GM18858 (cell line): Measurements from ENCODE around the gene RPS6KB2.
"Not testable (repeated sequence)": the region's sequence is repeated elsewhere in the genome, so short reads cannot be mapped to it uniquely, and the experiment has no call there.

Experiments used
- ATAC-seq: cut with Tn5 transposase; IDR thresholded peaks from one replicate; pipeline ENCODE4 v1.9.1; 2021; ENCODE audit not compliant: unreplicated experiment

RPS6KB2 gene

GRCh38 chr11:67465189-67465510, 36.9 kb downstream of the RPS6KB2 start:
- ATAC-seq = no peak

DNA sequence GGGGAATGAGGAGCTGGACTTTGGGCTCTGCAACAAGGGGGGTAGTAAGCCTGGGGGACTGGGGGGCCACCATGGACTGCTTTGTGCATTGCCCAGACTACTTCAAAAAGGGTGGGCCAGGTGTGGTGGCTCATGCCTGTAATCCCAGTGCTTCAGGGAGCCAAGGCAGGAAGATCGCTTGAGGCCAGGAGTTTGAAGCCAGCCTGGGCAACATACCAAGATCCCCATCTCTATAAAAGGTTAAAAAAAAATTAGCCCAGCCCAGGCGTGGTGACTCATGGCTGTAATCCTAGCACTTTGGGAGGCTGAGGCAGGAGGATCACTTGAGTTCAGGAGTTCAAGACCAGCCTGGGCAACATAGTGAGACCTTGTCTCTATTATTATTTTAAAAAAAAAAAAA, 37.2 kb downstream of the RPS6KB2 start:
- ATAC-seq = not testable (repeated sequence)

- ATAC-seq = no peak
Measured at GRCh38 chr11:67466367-67466766, 38.1 kb downstream of the RPS6KB2 start.

GRCh38 chr11:67466962-67467771, 38.9 kb downstream of the RPS6KB2 start:
- ATAC-seq = no peak

DNA sequence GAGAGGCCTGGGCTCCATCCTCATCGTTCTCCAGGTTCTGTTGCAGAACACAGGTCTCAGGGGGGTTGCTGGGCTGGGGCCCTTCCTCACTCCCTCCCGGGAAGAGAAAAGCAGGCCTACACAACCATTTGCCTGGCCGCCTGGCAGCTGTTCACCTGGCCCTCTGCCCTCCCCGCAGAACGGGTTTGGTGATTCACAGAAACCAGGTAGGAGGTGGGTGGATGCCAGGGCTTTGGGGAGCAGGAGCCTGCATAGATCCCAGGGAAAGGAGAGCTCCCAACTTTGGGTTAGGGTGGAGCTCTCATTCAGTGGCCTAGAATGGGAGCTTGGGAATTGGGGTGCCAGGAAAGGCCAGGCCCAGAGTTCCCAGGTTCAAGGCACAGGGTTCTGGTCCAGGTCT, 39.8 kb downstream of the RPS6KB2 start:
- no peak for ATAC-seq

- ATAC-seq = no peak
Measured at GRCh38 chr11:67468456-67468758, 40.1 kb downstream of the RPS6KB2 start.

DNA sequence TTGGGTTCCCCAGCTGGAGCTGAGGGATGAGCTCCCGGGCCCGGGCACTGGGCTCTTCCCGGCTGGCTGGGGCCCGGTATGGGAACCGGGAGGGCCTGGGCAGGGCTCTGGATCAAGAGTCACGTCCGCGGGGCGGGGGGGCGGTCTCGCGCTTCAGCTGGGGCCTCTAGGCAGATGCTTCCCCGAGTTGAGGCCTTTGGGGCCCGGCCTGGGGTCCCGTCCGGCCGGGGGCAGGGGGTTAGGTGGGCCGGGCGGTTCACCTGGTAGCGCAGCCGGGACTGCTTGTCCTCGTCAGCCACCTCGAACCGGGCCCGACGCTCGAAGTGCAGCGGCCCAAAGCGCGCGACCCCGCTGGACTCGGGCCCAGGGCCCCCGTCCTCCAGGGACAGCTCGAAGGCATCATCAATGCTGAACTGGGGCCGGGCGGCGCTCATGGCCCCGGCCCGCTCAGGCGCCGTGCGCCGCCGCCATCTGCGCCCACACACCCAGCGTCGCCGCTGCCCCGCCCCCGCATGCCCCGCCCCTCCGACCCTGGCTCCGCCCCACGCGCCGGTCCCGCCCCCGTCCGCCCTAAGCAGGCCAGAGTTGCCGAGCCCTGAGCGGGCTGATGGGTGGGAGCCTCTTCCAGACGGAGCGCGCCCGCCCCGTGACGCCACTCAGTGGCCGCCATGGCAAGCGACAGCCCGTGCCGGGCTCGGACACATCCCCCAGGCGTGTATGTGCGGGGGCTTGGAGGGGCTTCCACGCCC, 40.6 kb downstream of the RPS6KB2 start, which contains the start of gene TMEM134:
Gene TMEM134, minus strand, starts transcription at position 493 of the 749 bp plus-strand sequence. Its CDS starts 59 bp downstream, at position 434.
- ATAC-seq = peak; percentile 39

DNA sequence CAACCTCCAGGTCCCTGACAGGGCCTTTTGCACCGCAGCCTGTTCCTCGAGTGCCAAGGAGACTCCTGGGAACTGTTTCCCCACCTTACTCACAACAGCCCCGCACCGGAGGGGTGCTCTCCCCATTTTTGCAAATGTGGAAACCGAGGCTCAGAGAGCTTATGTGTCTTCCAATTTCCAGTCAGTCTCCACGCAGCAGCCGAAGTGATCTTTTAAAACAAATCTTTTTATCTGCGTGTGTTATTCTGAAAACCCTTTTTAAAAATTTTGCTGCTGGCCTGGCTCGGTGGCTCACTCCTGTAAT, 41.2 kb downstream of the RPS6KB2 start:
- ATAC-seq = no peak

DNA sequence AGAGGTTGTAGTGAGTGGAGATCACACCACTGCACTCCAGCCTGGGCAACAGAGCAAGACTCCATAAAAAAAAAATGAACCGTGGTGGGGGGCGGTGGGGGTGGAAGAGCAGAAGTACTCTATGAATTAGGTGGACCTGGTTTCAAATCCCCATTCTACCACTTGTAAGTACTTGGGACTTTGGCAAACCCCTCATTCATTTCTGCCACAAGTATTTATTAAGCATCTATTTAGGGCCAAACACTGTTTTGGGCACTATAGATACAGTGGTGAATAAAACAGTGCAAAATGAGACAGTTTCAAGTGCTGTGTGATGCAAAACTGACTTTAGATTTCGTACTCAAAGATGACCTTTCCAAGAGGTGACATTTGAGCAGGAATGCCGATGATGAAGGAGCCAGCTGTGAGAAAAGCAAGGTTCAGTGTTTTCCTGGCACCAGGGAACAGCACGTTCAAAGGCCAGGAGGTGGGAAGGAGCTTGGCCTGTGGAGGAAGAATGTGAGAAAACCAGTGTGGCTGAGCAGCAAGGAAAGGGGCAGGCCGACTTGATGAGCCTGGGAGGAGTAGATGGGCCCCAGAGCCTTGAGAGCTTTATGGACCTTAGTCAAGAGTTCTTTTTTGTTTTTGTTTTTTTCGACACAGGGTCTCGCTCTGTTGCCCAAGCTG, 42.2 kb downstream of the RPS6KB2 start:
- ATAC-seq = no peak

- no peak for ATAC-seq
Measured at GRCh38 chr11:67472882-67473281, 44.6 kb downstream of the RPS6KB2 start.

GRCh38 chr11:67476692-67477091, 48.4 kb downstream of the RPS6KB2 start:
- not testable (repeated sequence) for ATAC-seq

- ATAC-seq = not testable (repeated sequence)
Measured at GRCh38 chr11:67477344-67478050, 49.2 kb downstream of the RPS6KB2 start.

DNA sequence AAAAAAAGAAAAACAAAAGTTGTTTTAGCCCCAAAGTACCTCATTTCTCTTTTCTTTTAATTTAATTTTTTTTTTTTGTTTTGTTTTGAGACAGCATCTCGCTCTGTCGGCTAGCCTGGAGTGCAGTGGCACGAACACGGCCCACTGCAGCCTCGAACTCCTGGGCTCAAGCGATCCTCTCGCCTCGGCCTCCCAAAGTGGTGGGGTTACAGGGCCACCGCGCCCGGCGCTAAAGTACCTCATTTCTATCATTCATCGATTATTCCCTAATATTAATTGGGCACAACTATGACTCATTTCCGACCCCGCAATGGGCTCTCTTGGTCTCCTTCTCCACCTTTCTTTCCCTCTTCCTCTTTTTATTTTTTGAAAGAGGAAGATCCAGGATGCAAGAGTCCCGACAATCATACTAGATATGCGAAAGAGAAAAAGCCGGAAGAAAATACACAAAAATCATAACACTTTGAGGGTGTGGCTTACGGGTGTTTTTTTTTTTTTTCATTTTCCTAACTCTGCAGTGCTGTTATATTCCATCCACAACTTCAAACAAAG, 54.1 kb downstream of the RPS6KB2 start:
- ATAC-seq = no peak

GRCh38 chr11:67482827-67483798, 54.8 kb downstream of the RPS6KB2 start, which contains the start of gene AIP:
Gene AIP (plus strand): TSS chr11:67483026. CDS start chr11:67483159, 133 bp downstream.
- ATAC-seq = peak; percentile 54

DNA sequence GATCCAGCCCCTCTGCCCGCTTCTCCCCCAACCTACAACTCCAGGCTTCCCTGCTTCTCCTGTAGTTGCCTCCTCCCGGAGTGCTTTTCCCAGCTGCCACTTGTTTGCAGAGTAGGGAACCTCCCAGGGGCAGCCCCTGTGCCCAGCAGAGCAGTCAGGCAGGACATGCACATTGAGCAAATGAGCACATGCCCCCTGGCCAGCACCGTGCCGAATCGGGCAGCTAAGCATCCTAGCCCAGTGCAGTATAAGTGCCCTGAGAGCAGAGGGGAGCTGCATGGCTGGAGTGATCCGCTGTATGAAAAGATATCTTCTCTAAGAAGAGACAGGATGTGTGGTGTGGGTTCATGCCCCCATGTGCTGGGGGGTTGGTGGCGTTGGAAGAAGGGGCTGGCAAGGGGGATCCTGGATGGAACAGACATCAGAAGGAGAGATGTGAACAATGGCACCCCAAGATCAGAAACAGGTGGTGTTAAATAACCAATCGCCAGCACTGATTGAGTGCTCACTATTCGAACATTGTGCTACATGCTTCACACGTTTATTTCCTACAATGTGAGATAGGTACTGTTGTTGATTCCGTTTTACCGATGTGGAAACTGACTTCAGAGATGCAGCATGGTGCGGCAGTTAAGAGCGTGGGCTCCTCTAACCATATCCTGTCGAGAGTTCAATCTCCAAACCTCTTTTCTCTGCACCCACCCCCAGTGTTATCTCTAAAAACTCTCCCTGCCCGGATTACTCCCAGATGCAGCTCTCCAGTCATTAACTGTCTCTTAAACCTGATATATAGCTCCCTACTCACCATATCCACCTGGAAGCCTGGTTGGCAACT, 55.8 kb downstream of the RPS6KB2 start:
- no peak for ATAC-seq

- ATAC-seq = no peak
Measured at GRCh38 chr11:67484847-67485311, 56.6 kb downstream of the RPS6KB2 start.
